NCI-H1694 (cell line): ENCODE data around the gene GDF2.

Experiments used
- DNase-seq: peaks from one replicate; lab custom pipeline; 2025; lab: John Stamatoyannopoulos, UW

Gene GDF2

GRCh38 chr10:47333532-47333931 is 11.3 kb downstream of the GDF2 start:
- no peak for DNase-seq

GRCh38 chr10:47334466-47335295 is 12.4 kb downstream of the GDF2 start:
- DNase-seq: no peak

GRCh38 chr10:47335906-47336305 is 13.7 kb downstream of the GDF2 start:
- no peak for DNase-seq

GRCh38 chr10:47336387-47337134 is 14.3 kb downstream of the GDF2 start:
- no peak for DNase-seq

- DNase-seq: no peak
Observed at GRCh38 chr10:47337310-47337709, 15.1 kb downstream of the GDF2 start.

- no peak for DNase-seq
Observed at GRCh38 chr10:47339186-47339735, 17.0 kb downstream of the GDF2 start.

- no peak for DNase-seq
Observed at GRCh38 chr10:47339759-47340607, 17.7 kb downstream of the GDF2 start.

- DNase-seq: peak; percentile 55
Observed at GRCh38 chr10:47340608-47341170, 18.4 kb downstream of the GDF2 start.

- DNase-seq: no peak
Observed at GRCh38 chr10:47344996-47345870, 23.0 kb downstream of the GDF2 start.

GRCh38 chr10:47346581-47347302 is 24.5 kb downstream of the GDF2 start:
- peak; percentile 91 for DNase-seq

GRCh38 chr10:47347303-47347675 is 25.0 kb downstream of the GDF2 start:
- no peak for DNase-seq

- DNase-seq: no peak
Observed at GRCh38 chr10:47348138-47348651, 25.9 kb downstream of the GDF2 start, which contains the start of gene RBP3. TSS of gene RBP3 (plus strand) at chr10:47348363. CDS start at chr10:47348485, 122 bp downstream.

GRCh38 chr10:47348661-47349470 is 26.6 kb downstream of the GDF2 start:
- DNase-seq: no peak

GRCh38 chr10:47349516-47349915 is 27.3 kb downstream of the GDF2 start:
- no peak for DNase-seq

- DNase-seq: no peak
Observed at GRCh38 chr10:47349941-47350371, 27.7 kb downstream of the GDF2 start.

- DNase-seq: no peak
Observed at GRCh38 chr10:47350671-47351640, 28.7 kb downstream of the GDF2 start.
